ENCODE results near the gene FHOD3. TPM values are rescaled to one million over a fixed set of nuclear protein-coding genes. Genes with fewer than 3 reads are reported as not detected.
"Not testable (repeated sequence)": the region's sequence is repeated elsewhere in the genome, so short reads cannot be mapped to it uniquely, and the experiment has no call there.

FHOD3 gene
- total RNA-seq, 1 donor from 2014 or later = 16.3 TPM

DNA sequence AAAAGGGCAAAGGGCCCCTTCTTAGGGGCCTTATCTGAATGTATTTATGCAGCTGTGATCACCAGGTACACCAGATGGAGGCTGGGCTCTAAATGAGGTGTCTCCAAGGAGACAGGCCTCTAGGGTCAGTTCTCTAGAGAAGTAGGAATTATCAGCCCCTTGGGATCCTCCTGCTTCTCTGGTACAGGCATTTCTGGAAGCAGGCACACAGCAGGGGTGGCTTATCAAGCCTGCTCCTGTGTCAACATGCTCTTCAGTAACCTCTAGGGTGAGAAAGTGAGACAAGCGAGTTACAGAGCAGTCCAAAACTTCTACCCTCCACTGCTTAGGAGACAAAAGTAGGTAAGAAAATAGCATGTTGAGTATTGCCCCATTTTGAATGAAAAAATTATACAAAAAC lies 517.5 kb downstream of the FHOD3 start:
- H3K4me1 Mint-ChIP-seq = no peaks in the 10 kb centered on the region
- no peaks in the 10 kb centered on the region for H3K27me3 Mint-ChIP-seq (ENCODE audit: low read depth)
- no peak for TF ChIP-seq CTCF (IDR thresholded peaks at IDR 0.05; ENCODE audit: unreplicated experiment)
- H3K4me3 Mint-ChIP-seq = no peak overlapping the region
- no peak overlapping the region for H3K27ac Mint-ChIP-seq
- H3K9me3 Mint-ChIP-seq = no peaks in the 10 kb centered on the region
- no peak for DNase-seq (ENCODE audit: low spot score in 2 of 2, unreplicated experiment in 2 of 2)
- H3K36me3 Mint-ChIP-seq = peaks cover 21% of the 10 kb centered on the region

GRCh38 chr18:36816096-36816495 lies 518.6 kb downstream of the FHOD3 start:
- not testable (repeated sequence) for H3K4me1 Mint-ChIP-seq; DNase-seq (ENCODE audit: low spot score in 2 of 2, unreplicated experiment in 2 of 2); H3K9me3 Mint-ChIP-seq; H3K27me3 Mint-ChIP-seq (ENCODE audit: low read depth); H3K4me3 Mint-ChIP-seq; H3K27ac Mint-ChIP-seq
- H3K36me3 Mint-ChIP-seq = peaks cover 21% of the 10 kb centered on the region

DNA sequence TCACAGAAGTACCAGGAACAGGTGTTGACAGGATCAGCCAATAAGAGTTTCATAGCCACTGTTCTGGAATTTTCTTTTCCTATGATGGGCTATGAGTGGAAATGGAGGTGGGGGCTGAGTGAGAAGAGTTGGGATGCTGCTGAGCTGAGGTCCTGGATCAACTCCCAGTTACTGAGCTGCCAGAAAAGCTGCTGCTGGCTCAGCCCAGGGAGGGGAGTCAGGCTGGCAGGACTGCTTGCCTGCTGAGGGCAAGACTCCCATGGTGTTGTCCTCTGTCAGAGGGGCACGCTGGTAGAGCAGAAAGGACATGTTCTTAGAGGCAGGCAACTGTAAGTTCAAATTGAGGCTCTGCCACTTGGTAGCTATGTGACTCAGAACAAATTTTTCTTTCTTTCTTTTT lies 519.5 kb downstream of the FHOD3 start:
- Mint-ChIP-seq H3K27ac (no peak overlapping the region), H3K9me3 (no peaks in the 10 kb centered on the region), H3K4me1 (no peaks in the 10 kb centered on the region), H3K4me3 (no peak overlapping the region), H3K36me3 (peaks cover 26% of the 10 kb centered on the region), H3K27me3 (ENCODE audit: low read depth) (no peaks in the 10 kb centered on the region)
- TF ChIP-seq CTCF (IDR thresholded peaks at IDR 0.05; ENCODE audit: unreplicated experiment) = no peak
- no peak for DNase-seq (ENCODE audit: low spot score in 2 of 2, unreplicated experiment in 2 of 2)

GRCh38 chr18:36818652-36819051 lies 521.1 kb downstream of the FHOD3 start:
- Mint-ChIP-seq H3K9me3 (no peaks in the 10 kb centered on the region), H3K27ac (no peak overlapping the region), H3K27me3 (ENCODE audit: low read depth) (no peaks in the 10 kb centered on the region)

DNA sequence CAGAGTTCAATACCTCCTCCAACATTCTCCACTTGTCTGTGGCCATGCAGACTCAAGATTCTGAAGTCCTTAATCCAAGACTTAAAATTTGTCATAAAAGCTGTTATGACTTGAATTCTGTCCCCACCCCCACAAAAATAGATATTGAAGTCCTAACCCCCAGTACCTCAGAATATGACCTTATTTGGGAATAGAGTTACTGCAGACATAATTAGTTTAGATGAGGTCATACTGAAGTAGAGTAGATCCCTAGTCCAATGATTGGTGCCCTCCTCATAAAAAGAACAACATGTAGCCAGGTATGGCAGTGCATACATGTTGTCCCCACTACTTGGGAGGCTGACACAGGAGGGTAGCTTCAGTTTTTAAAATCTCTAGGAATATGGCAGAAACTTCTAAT lies 522.1 kb downstream of the FHOD3 start:
- Mint-ChIP-seq H3K4me1 (no peaks in the 10 kb centered on the region), H3K27ac (no peak overlapping the region), H3K36me3 (peaks cover 34% of the 10 kb centered on the region), H3K27me3 (ENCODE audit: low read depth) (no peaks in the 10 kb centered on the region), H3K9me3 (no peaks in the 10 kb centered on the region), H3K4me3 (no peak overlapping the region)
- TF ChIP-seq CTCF (IDR thresholded peaks at IDR 0.05; ENCODE audit: unreplicated experiment) = no peak
- no peak for DNase-seq (ENCODE audit: low spot score in 2 of 2, unreplicated experiment in 2 of 2)

More at GRCh38 chr18:36818652-36819051, 521.1 kb downstream of the FHOD3 start:
- no peak for TF ChIP-seq CTCF (IDR thresholded peaks at IDR 0.05; ENCODE audit: unreplicated experiment)
- H3K4me1 Mint-ChIP-seq = no peaks in the 10 kb centered on the region
- DNase-seq (ENCODE audit: low spot score in 2 of 2, unreplicated experiment in 2 of 2) = no peak
- H3K4me3 Mint-ChIP-seq = no peak overlapping the region
- peaks cover 30% of the 10 kb centered on the region for H3K36me3 Mint-ChIP-seq

- H3K4me3 Mint-ChIP-seq = no peak overlapping the region
- TF ChIP-seq CTCF (IDR thresholded peaks at IDR 0.05; ENCODE audit: unreplicated experiment) = no peak
- no peak overlapping the region for H3K27ac Mint-ChIP-seq
- DNase-seq (ENCODE audit: low spot score in 2 of 2, unreplicated experiment in 2 of 2) = no peak
- peaks cover 4% of the 10 kb centered on the region for H3K9me3 Mint-ChIP-seq
- peaks cover 35% of the 10 kb centered on the region for H3K36me3 Mint-ChIP-seq
- no peaks in the 10 kb centered on the region for H3K4me1 Mint-ChIP-seq
- no peaks in the 10 kb centered on the region for H3K27me3 Mint-ChIP-seq (ENCODE audit: low read depth)
Measured at GRCh38 chr18:36821681-36822080, 524.2 kb downstream of the FHOD3 start.
